HG02759 (cell line): ENCODE measurements around the gene ENGASE.

Experiments
- ATAC-seq: cut with Tn5 transposase; IDR thresholded peaks from one replicate; pipeline ENCODE4 v1.9.1; 2021; ENCODE audit warnings: mild to moderate bottlenecking, moderate library complexity; ENCODE audit not compliant: unreplicated experiment

The ENGASE gene

GRCh38 chr17:79135011-79135410, 60.4 kb downstream of the ENGASE start:
- no peak for ATAC-seq

DNA sequence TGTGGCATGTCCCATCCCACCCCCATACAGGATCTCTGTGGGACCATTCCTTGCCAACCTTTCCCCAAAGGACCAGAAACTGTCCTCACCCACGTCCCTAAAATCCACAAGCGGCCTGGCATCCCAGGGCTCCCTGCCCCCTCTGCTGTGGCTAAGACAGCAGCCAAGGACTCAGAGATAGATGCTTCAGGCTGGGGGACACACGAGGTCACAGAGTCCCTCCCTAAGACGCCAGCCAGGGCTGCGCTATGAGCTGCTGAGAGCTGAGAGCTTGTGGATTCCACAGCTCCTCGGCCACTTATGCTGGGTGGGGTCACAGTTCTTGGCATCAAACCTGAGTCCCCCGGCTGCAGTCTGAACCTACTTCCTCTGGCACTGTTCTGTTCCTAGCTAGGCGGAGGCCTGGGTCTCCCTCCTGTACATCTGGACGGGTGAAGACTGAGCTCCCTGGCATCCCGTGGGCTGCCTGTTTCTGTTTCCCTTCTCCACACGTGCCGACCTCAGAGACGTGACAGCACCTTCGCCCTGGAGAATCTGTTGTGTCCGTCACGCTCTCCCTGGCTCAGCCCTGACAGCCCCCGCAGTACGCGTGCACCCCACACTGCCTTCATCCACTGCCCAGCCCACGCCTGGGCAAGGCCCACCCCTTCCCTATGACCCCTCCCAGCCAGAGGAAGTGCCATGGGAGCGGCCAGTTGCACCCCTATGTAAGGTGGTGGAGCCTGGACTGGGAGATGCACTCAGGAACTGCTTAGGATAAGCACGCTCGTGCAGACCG, 61.2 kb downstream of the ENGASE start:
- ATAC-seq: no peak
